ENCODE data around the gene FBXO10. TPM values are rescaled to one million over a fixed set of nuclear protein-coding genes. Genes with fewer than 3 reads are reported as not detected.

The FBXO10 gene
- total and polyA plus RNA-seq, 9 donors, result 3.0 to 7.2 (median 4.7) TPM

DNA sequence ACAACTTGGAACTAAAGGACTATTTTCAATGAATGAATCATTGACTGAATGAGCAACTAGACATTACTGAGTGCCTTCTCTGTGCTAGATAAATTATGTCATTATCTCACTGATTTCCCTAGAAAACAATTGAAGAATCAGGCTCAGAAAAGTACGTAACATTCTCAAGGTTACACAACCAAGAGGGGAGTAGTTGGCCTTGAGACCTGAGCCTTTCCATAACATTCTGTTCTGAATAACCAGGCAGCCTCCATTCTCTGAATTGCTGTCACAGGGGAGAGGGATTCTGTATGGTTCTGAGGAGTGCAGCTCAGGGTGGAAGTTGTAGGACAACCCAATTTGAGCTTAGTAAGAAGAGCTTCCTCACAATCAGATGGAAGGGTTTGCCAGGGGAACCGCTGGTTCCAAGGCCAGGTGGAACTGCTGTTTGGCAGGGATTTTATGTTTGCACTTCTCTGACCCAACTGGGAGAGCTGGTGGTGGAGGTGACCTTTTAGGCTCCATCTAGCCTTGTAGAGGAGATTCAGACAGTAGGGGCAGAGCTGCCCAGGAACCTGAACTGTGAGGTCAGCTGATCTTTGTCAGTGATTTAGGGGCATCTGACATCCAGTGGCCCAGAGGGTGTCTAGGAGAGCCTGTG lies 74.1 kb downstream of the FBXO10 start:
- Histone ChIP-seq H3K36me3 (no peaks in the 10 kb centered on the region), H3K9me3 (no peaks in the 10 kb centered on the region), H3K4me1 (ENCODE audit: insufficient read depth) (no peaks in the 10 kb centered on the region), H3K27ac (no peak overlapping the region), H3K4me3 (no peak overlapping the region), H3K27me3 (no peaks in the 10 kb centered on the region)
- TF ChIP-seq POLR2A (IDR thresholded peaks at IDR 0.05), result no peak
- TF ChIP-seq CTCF (IDR thresholded peaks at IDR 0.05), result no peak
- no peak for TF ChIP-seq EP300 (IDR thresholded peaks at IDR 0.05)
- 11 to 15% (median 11%) methylated on average over 2 of the region's 2 CpGs for WGBS, 3 donors
- intact Hi-C loops (cut with DNase I), result no loop called here
- DNase-seq, result peak in 2 of 5 donors; percentile 22 to 51

DNA sequence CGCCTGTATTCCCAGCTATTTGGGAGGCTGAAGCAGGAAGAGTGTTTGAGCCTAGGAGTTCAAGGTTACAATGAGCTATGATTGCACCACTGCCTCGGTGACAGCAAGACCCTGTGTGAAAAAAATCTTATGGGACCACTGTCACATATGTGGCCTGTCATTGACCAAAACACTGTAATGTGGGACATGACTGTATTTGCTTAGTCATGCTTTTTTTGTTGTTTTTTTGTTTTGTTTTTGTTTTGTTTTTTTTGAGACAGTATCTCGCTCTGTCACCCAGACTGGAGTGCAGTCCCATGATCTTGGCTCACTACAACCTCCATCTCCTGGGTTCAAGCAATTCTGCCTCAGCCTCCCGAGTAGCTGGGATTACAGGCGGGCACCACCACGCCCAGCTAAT lies 76.9 kb downstream of the FBXO10 start:
- no peak for DNase-seq
- no peak overlapping the region for H3K27ac ChIP-seq
- intact Hi-C loops (cut with DNase I), result no loop called here
- H3K36me3 ChIP-seq, result no peaks in the 10 kb centered on the region
- TF ChIP-seq EP300 (IDR thresholded peaks at IDR 0.05) (no peak), POLR2A (IDR thresholded peaks at IDR 0.05) (no peak)
- no peaks in the 10 kb centered on the region for H3K27me3 ChIP-seq
- H3K9me3 ChIP-seq, result no peaks in the 10 kb centered on the region
- 84 to 98% (median 88%) methylated on average over 6 of the region's 6 CpGs for WGBS, 3 donors
- H3K4me3 ChIP-seq, result no peak overlapping the region
- H3K4me1 ChIP-seq (ENCODE audit: insufficient read depth), result no peaks in the 10 kb centered on the region

DNA sequence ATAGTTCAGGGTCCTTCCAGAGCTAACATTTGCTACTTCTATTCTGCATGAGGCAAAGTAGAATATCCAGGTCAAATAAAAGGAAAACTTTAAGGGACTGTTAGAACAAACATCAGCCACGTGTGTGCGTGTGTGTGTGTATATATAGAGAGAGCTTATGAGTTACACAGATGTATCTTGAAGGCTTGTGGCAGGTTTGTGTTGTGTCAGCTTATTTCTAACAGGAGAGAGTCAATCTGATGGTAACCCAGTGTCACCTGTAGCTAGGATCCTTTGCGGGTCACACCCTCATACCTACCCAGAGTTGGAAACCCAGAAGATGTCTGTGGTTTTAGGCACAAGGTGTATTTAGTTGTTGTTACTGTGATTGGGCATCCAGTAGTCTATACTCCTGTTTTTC lies 77.7 kb downstream of the FBXO10 start:
- no peak for TF ChIP-seq CTCF (IDR thresholded peaks at IDR 0.05)
- no peak for TF ChIP-seq EP300 (IDR thresholded peaks at IDR 0.05)
- no peak for TF ChIP-seq POLR2A (IDR thresholded peaks at IDR 0.05)
- intact Hi-C loops (cut with DNase I), result no loop called here
- no peaks in the 10 kb centered on the region for H3K9me3 ChIP-seq
- DNase-seq, result no peak
- no peaks in the 10 kb centered on the region for H3K36me3 ChIP-seq
- no peak overlapping the region for H3K4me3 ChIP-seq
- WGBS, 3 donors, result 50 to 94% (median 55%) methylated on average over 3 of the region's 3 CpGs
- H3K27me3 ChIP-seq, result no peaks in the 10 kb centered on the region
- H3K27ac ChIP-seq, result no peak overlapping the region
- H3K4me1 ChIP-seq (ENCODE audit: insufficient read depth), result no peaks in the 10 kb centered on the region

GRCh38 chr9:37497320-37497719 lies 78.9 kb downstream of the FBXO10 start:
- Histone ChIP-seq H3K36me3 (no peaks in the 10 kb centered on the region), H3K27ac (no peak overlapping the region), H3K9me3 (no peaks in the 10 kb centered on the region), H3K4me3 (no peak overlapping the region), H3K4me1 (ENCODE audit: insufficient read depth) (no peaks in the 10 kb centered on the region), H3K27me3 (no peaks in the 10 kb centered on the region)
- no peak for TF ChIP-seq EP300 (IDR thresholded peaks at IDR 0.05)
- no peak for TF ChIP-seq CTCF (IDR thresholded peaks at IDR 0.05)
- no peak for TF ChIP-seq POLR2A (IDR thresholded peaks at IDR 0.05)
- 95 to 97% (median 95%) methylated on average over 3 of the region's 3 CpGs for whole genome bisulfite sequencing, 3 donors
- DNase-seq, result no peak
- intact Hi-C loops (cut with DNase I), result no loop called here

DNA sequence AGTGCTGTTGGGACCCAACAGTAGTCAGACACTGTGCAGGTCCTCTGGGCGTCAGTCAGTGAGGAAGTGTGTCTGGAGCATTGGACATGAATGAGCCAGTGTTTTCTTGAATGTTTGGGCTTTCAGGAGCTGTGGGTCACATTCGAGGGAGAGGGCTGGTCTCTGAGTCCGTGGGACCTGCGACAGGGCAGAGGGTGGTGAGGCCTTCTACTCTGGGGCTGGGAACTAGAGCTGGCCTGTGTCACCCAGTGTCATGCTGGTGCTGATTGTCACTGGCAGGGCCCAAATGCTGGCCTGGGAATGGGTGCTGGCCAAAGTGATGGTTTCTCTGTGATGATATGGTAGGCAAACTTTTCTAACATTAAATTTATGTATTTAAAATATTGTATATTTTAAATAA lies 80.2 kb downstream of the FBXO10 start:
- no peak for TF ChIP-seq POLR2A (IDR thresholded peaks at IDR 0.05)
- TF ChIP-seq CTCF (IDR thresholded peaks at IDR 0.05), result no peak
- no peak for TF ChIP-seq EP300 (IDR thresholded peaks at IDR 0.05)
- no peak for DNase-seq
- WGBS, 3 donors, result 61 to 74% (median 62%) methylated on average over 4 of the region's 4 CpGs
- Histone ChIP-seq H3K4me1 (ENCODE audit: insufficient read depth) (no peaks in the 10 kb centered on the region), H3K27me3 (no peaks in the 10 kb centered on the region), H3K36me3 (no peaks in the 10 kb centered on the region), H3K9me3 (no peaks in the 10 kb centered on the region), H3K4me3 (no peak overlapping the region), H3K27ac (no peak overlapping the region)
- intact Hi-C loops (cut with DNase I), result no loop called here
